SK-N-SH treated with all-trans-retinoic acid at 6 μM for 48 hours (cell line): ENCODE measurements around the gene PTPN22.

Experiments
- ATAC-seq: fragments of 200-7000 bp; cut with Tn5 transposase; 3 replicates; pipeline ENCODE4 v1.9.1; 2020; ENCODE audit warnings: mild to moderate bottlenecking, moderate library complexity
- ARNTL ChIP-seq: fragments of 450-650 bp; formaldehyde crosslinking; IDR thresholded peaks from 2 replicates; pipeline ENCODE4 v1.5.0; 2020; ENCODE audit warnings: low read depth, mild to moderate bottlenecking, moderate library complexity, borderline replicate concordance
- BACH2 ChIP-seq: fragments of 250-450 bp; sonication (Bioruptor Pico); IDR thresholded peaks from 2 replicates; pipeline ENCODE4 v1.9.0; 2021; ENCODE audit warnings: mild to moderate bottlenecking, borderline replicate concordance
- CREB5 ChIP-seq: fragments of 250-450 bp; sonication (Bioruptor Pico); IDR thresholded peaks from 2 replicates; pipeline ENCODE4 v1.5.1; 2020; ENCODE audit warnings: low read depth, mild to moderate bottlenecking, moderate library complexity
- CSDC2 ChIP-seq: fragments of 250-450 bp; sonication (Bioruptor Pico); IDR thresholded peaks from 2 replicates; pipeline ENCODE4 v1.5.0; 2020; ENCODE audit warnings: mild to moderate bottlenecking, moderate library complexity
- GLIS3 ChIP-seq: fragments of 250-450 bp; sonication (Bioruptor Pico); IDR thresholded peaks from 2 replicates; pipeline ENCODE4 v1.5.0; 2020; ENCODE audit warnings: mild to moderate bottlenecking, moderate library complexity
- ISL1 ChIP-seq: fragments of 250-450 bp; sonication (Bioruptor Pico); IDR thresholded peaks from 2 replicates; pipeline ENCODE4 v2.1.2; 2022; ENCODE audit warnings: mild to moderate bottlenecking, moderate library complexity
- OSR1 ChIP-seq: fragments of 250-450 bp; sonication (Bioruptor Pico); IDR thresholded peaks from 2 replicates; pipeline ENCODE4 v1.8.0; 2022; ENCODE audit warnings: moderate library complexity, mild to moderate bottlenecking, inconsistent platforms
- POU6F1 ChIP-seq: fragments of 250-450 bp; sonication (Bioruptor Pico); IDR thresholded peaks from 2 replicates; pipeline ENCODE4 v1.8.0; 2021; ENCODE audit warnings: low read depth, mild to moderate bottlenecking, moderate library complexity, borderline replicate concordance
- PPARA ChIP-seq: fragments of 250-450 bp; sonication (Bioruptor Pico); IDR thresholded peaks from 2 replicates; pipeline ENCODE4 v1.5.0; 2020; ENCODE audit warnings: mild to moderate bottlenecking, borderline replicate concordance
- RARB ChIP-seq: fragments of 250-450 bp; sonication (Bioruptor Pico); IDR thresholded peaks from 2 replicates; pipeline ENCODE4 v1.8.0; 2021; ENCODE audit warnings: mild to moderate bottlenecking, moderate library complexity
- SNAI2 ChIP-seq: fragments of 250-450 bp; sonication (Bioruptor Pico); IDR thresholded peaks from 2 replicates; pipeline ENCODE4 v1.5.0; 2020; ENCODE audit warnings: mild to moderate bottlenecking, moderate library complexity
- TCF4 ChIP-seq: fragments of 250-450 bp; sonication (Bioruptor Pico); IDR thresholded peaks from 2 replicates; pipeline ENCODE4 v1.8.0; 2021; ENCODE audit warnings: mild to moderate bottlenecking, moderate library complexity, borderline replicate concordance
- TOX ChIP-seq: fragments of 250-450 bp; sonication (Bioruptor Pico); IDR thresholded peaks from 2 replicates; pipeline ENCODE4 v1.8.0; 2021; ENCODE audit warnings: mild to moderate bottlenecking, moderate library complexity, borderline replicate concordance
- ZC3H10 ChIP-seq: fragments of 250-450 bp; sonication (Bioruptor Pico); IDR thresholded peaks from 2 replicates; pipeline ENCODE4 v1.5.1; 2021; ENCODE audit warnings: mild to moderate bottlenecking, moderate library complexity
- ZFP3 ChIP-seq: fragments of 250-450 bp; sonication (Bioruptor Pico); IDR thresholded peaks from 2 replicates; pipeline ENCODE4 v1.5.0; 2020; ENCODE audit warnings: mild to moderate bottlenecking, moderate library complexity
- ZFP30 ChIP-seq: fragments of 450-650 bp; formaldehyde crosslinking; IDR thresholded peaks from 2 replicates; pipeline ENCODE4 v1.5.0; 2022; ENCODE audit warnings: mild to moderate bottlenecking, moderate library complexity
- ZNF565 ChIP-seq: fragments of 450-650 bp; formaldehyde crosslinking; conservative IDR thresholded peaks from 2 replicates; pipeline ENCODE4 v1.5.0; 2020; ENCODE audit warnings: low read depth, mild to moderate bottlenecking, moderate library complexity
- ZNF70 ChIP-seq: fragments of 450-650 bp; formaldehyde crosslinking; IDR thresholded peaks from 2 replicates; pipeline ENCODE4 v1.5.0; 2020; ENCODE audit warnings: mild to moderate bottlenecking, moderate library complexity
- ZNF8 ChIP-seq: fragments of 450-650 bp; formaldehyde crosslinking; IDR thresholded peaks from 2 replicates; pipeline ENCODE4 v1.5.0; 2020; ENCODE audit warnings: mild to moderate bottlenecking, moderate library complexity
- TF ChIP-seq, protein P1 (sequence below): fragments of 250-450 bp; sonication (Bioruptor Pico); IDR thresholded peaks from 2 replicates; pipeline ENCODE4 v1.5.0; 2020; ENCODE audit warnings: mild to moderate bottlenecking, moderate library complexity
- TF ChIP-seq, protein P2 (sequence below): fragments of 250-450 bp; sonication (Bioruptor Pico); IDR thresholded peaks from 2 replicates; pipeline ENCODE4 v1.5.1; 2021; ENCODE audit warnings: mild to moderate bottlenecking, moderate library complexity
- TF ChIP-seq, protein P3 (sequence below): fragments of 250-450 bp; sonication (Bioruptor Pico); IDR thresholded peaks from 2 replicates; pipeline ENCODE4 v1.8.0; 2020; ENCODE audit warnings: mild to moderate bottlenecking, moderate library complexity, borderline replicate concordance

PTPN22 gene

DNA sequence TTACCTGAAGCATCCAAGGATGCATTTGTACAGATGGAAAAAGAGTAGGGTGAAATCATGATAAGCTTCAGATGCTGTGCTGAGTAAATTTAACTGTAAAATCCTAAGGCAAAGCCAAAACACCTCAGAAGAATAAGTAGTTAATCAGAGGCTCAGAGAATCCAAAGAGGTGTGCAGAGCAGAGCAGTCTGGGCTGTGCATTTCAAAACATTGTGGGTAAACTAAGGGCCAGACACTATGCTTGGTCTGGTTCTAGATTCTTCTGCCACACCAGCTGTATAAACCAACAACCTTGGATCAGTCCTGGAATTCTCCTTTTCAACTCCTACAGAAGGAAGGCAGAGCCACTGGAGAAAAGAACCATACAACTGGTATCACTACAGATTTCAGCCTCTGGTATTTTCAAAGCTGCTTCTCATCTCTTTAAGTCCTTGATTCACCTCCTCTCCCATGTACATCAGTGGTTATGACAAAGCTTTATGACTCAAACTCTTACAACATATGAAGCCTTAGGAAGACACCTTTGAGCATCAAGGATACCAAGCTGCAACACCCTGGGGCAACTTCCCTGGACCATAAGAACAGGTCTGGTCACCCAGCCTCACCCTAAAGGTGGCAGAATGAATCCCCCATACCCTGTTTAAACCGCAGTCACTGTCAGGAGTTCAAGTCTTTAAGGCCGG lies 46.0 kb upstream of the PTPN22 start:
- ATAC-seq: no peak
- no peak for TF ChIP-seq POU6F1 (CRISPR knock-in tag)
- no peak for TF ChIP-seq ZFP30 (CRISPR knock-in tag)
- no peak for TF ChIP-seq SNAI2
- TF ChIP-seq ZNF70 (CRISPR knock-in tag): no peak
- TF ChIP-seq TCF4 (CRISPR knock-in tag): no peak
- TF ChIP-seq ARNTL (CRISPR knock-in tag): no peak
- TF ChIP-seq BACH2 (CRISPR knock-in tag): no peak
- TF ChIP-seq ZC3H10 (CRISPR knock-in tag): no peak
- TF ChIP-seq, protein P1, sequence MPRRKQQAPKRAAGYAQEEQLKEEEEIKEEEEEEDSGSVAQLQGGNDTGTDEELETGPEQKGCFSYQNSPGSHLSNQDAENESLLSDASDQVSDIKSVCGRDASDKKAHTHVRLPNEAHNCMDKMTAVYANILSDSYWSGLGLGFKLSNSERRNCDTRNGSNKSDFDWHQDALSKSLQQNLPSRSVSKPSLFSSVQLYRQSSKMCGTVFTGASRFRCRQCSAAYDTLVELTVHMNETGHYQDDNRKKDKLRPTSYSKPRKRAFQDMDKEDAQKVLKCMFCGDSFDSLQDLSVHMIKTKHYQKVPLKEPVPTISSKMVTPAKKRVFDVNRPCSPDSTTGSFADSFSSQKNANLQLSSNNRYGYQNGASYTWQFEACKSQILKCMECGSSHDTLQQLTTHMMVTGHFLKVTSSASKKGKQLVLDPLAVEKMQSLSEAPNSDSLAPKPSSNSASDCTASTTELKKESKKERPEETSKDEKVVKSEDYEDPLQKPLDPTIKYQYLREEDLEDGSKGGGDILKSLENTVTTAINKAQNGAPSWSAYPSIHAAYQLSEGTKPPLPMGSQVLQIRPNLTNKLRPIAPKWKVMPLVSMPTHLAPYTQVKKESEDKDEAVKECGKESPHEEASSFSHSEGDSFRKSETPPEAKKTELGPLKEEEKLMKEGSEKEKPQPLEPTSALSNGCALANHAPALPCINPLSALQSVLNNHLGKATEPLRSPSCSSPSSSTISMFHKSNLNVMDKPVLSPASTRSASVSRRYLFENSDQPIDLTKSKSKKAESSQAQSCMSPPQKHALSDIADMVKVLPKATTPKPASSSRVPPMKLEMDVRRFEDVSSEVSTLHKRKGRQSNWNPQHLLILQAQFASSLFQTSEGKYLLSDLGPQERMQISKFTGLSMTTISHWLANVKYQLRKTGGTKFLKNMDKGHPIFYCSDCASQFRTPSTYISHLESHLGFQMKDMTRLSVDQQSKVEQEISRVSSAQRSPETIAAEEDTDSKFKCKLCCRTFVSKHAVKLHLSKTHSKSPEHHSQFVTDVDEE (CRISPR knock-in tag): no peak
- no peak for TF ChIP-seq TOX (CRISPR knock-in tag)
- TF ChIP-seq ISL1: no peak
- TF ChIP-seq ZNF8 (CRISPR knock-in tag): no peak
- no peak for TF ChIP-seq RARB (CRISPR knock-in tag)
- TF ChIP-seq, protein P2, sequence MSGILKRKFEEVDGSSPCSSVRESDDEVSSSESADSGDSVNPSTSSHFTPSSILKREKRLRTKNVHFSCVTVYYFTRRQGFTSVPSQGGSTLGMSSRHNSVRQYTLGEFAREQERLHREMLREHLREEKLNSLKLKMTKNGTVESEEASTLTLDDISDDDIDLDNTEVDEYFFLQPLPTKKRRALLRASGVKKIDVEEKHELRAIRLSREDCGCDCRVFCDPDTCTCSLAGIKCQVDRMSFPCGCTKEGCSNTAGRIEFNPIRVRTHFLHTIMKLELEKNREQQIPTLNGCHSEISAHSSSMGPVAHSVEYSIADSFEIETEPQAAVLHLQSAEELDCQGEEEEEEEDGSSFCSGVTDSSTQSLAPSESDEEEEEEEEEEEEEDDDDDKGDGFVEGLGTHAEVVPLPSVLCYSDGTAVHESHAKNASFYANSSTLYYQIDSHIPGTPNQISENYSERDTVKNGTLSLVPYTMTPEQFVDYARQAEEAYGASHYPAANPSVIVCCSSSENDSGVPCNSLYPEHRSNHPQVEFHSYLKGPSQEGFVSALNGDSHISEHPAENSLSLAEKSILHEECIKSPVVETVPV (CRISPR knock-in tag): no peak

GRCh38 chr1:113916974-113917373 lies 45.5 kb upstream of the PTPN22 start:
- no peak for ATAC-seq
- TF ChIP-seq ARNTL (CRISPR knock-in tag) (no peak), ZNF565 (CRISPR knock-in tag) (no peak), ZNF8 (CRISPR knock-in tag) (no peak), ZFP30 (CRISPR knock-in tag) (no peak), ZFP3 (no peak), PPARA (CRISPR knock-in tag) (no peak), SNAI2 (no peak), BACH2 (CRISPR knock-in tag) (no peak), CREB5 (CRISPR knock-in tag) (no peak), GLIS3 (CRISPR knock-in tag) (no peak), RARB (CRISPR knock-in tag) (no peak), ZNF70 (CRISPR knock-in tag) (no peak), TCF4 (CRISPR knock-in tag) (no peak), ZC3H10 (CRISPR knock-in tag) (no peak), POU6F1 (CRISPR knock-in tag) (no peak), CSDC2 (CRISPR knock-in tag) (no peak), OSR1 (no peak)
- TF ChIP-seq, protein P2 (CRISPR knock-in tag): no peak
- TF ChIP-seq, protein P3, sequence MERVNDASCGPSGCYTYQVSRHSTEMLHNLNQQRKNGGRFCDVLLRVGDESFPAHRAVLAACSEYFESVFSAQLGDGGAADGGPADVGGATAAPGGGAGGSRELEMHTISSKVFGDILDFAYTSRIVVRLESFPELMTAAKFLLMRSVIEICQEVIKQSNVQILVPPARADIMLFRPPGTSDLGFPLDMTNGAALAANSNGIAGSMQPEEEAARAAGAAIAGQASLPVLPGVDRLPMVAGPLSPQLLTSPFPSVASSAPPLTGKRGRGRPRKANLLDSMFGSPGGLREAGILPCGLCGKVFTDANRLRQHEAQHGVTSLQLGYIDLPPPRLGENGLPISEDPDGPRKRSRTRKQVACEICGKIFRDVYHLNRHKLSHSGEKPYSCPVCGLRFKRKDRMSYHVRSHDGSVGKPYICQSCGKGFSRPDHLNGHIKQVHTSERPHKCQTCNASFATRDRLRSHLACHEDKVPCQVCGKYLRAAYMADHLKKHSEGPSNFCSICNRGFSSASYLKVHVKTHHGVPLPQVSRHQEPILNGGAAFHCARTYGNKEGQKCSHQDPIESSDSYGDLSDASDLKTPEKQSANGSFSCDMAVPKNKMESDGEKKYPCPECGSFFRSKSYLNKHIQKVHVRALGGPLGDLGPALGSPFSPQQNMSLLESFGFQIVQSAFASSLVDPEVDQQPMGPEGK (CRISPR knock-in tag): no peak
- TF ChIP-seq, protein P1 (CRISPR knock-in tag): no peak
